Measurements from ENCODE around the gene LHX1.

GRCh38 chr17:36931096-36931696 lies 6.1 kb upstream of the LHX1 start:
- TF ChIP-seq CTCF (optimal IDR thresholded peaks at IDR 0.05 in 1 of 3, IDR thresholded peaks at IDR 0.05 in 1 of 3, conservative IDR thresholded peaks at IDR 0.05 in 1 of 3; ENCODE audit: extremely low read depth in 1 of 3, insufficient read depth in 2 of 3, low read length in 3 of 3) (no peak), EZH2 (IDR thresholded peaks at IDR 0.05; ENCODE audit: low read length) (no peak)
